Kidney epithelial cell (primary cell): ENCODE results near the gene WNT6. TPM values are rescaled to one million over a fixed set of nuclear protein-coding genes. Genes with fewer than 3 reads are reported as not detected.

Experiments
- DNase-seq: peaks from one replicate; pipeline ENCODE4 v3.0.0-alpha.2; 2010; ENCODE audit warnings: low read depth
- H3K27me3 ChIP-seq: 2 replicates; pipeline ENCODE4 v1.6.0; 2011; ENCODE audit warnings: low read length; ENCODE audit not compliant: control insufficient read depth, insufficient read depth
- H3K36me3 ChIP-seq: 2 replicates; pipeline ENCODE4 v1.5.1; 2011; ENCODE audit warnings: low read length; ENCODE audit not compliant: control insufficient read depth, insufficient read depth
- H3K4me3 ChIP-seq: 2 replicates; pipeline ENCODE4 v1.5.1; 2011; ENCODE audit warnings: low read depth, mild to moderate bottlenecking, control low read depth, low read length
- CTCF ChIP-seq: IDR thresholded peaks from 2 replicates; pipeline ENCODE4 v1.5.1; 2011; ENCODE audit warnings: mild to moderate bottlenecking, moderate library complexity, low read length, control low read depth, inconsistent platforms; ENCODE audit not compliant: insufficient read depth, poor library complexity, severe bottlenecking
- total RNA-seq: library from RNA; depleted of rRNA; stranded (reverse); fragments of >200 nt; gene quantifications from 2 replicates; pipeline ENCODE4 v1.2.3, GENCODE V29; 2015

WNT6 gene
- total RNA-seq, 1 donor from 2014 or later = 1.2 TPM

GRCh38 chr2:218910741-218911140 lies 51.1 kb downstream of the WNT6 start:
- Histone ChIP-seq H3K27me3 (no peaks in the 10 kb centered on the region), H3K36me3 (no peaks in the 10 kb centered on the region), H3K4me3 (no peak overlapping the region)
- TF ChIP-seq CTCF = no peak
- DNase-seq = no peak

GRCh38 chr2:218920504-218920903 lies 60.9 kb downstream of the WNT6 start:
- TF ChIP-seq CTCF = no peak
- no peaks in the 10 kb centered on the region for H3K27me3 ChIP-seq
- DNase-seq = no peak
- H3K4me3 ChIP-seq = no peak overlapping the region
- no peaks in the 10 kb centered on the region for H3K36me3 ChIP-seq

Other genes starting within 250 kb of the WNT6 start
- 22.6 and 49.0 TPM in 2 replicates for gene ZNF142, start 200.2 kb upstream of the WNT6 start, total RNA-seq
- 36.2 and 36.4 TPM in 2 replicates for gene BCS1L, start 200.1 kb upstream of the WNT6 start, total RNA-seq
- gene RNF25, start 187.8 kb upstream of the WNT6 start, total RNA-seq = 27.3 and 31.6 TPM in 2 replicates
- 30.0 and 49.3 TPM in 2 replicates for gene STK36, start 187.7 kb upstream of the WNT6 start, total RNA-seq
- gene TTLL4, start 149.0 kb upstream of the WNT6 start, total RNA-seq = 17.3 and 27.5 TPM in 2 replicates
- 25.3 and 32.0 TPM in 2 replicates for gene CYP27A1, start 77.7 kb upstream of the WNT6 start, total RNA-seq
- gene PRKAG3, start 28.0 kb upstream of the WNT6 start, total RNA-seq = not detected in 2 replicates
- 5.6 and 7.1 TPM in 2 replicates for gene WNT10A, start 21.0 kb downstream of the WNT6 start, total RNA-seq
- gene CDK5R2, start 99.9 kb downstream of the WNT6 start, total RNA-seq = 0.14 and 0.21 TPM in 2 replicates
- not detected in 2 replicates for gene FEV, start 125.4 kb downstream of the WNT6 start, total RNA-seq
- gene CRYBA2, start 133.6 kb downstream of the WNT6 start, total RNA-seq = not detected in 2 replicates
- 0.07 TPM in 1 of 2 replicates, not detected in the other for gene CFAP65, start 181.7 kb downstream of the WNT6 start, total RNA-seq
- not detected in 2 replicates for gene IHH, start 201.1 kb downstream of the WNT6 start, total RNA-seq